Fibroblast of lung (primary cell): ENCODE results near the gene SLIT1.

Source experiments
- CTCF ChIP-seq, 2 donors: IDR thresholded peaks in 1 of 2; conservative IDR thresholded peaks in 1 of 2; 1 replicate in 1 of 2; 2 replicates in 1 of 2; pipeline ENCODE4 v1.5.1; 2011 to 2012; ENCODE audit warnings: low read length in 2 of 2, control low read depth in 1 of 2, inconsistent platforms in 1 of 2, low read depth in 1 of 2, mild to moderate bottlenecking in 1 of 2
- EZH2 ChIP-seq: IDR thresholded peaks from 2 replicates; pipeline ENCODE4 v1.5.1; 2012; ENCODE audit warnings: low read length, control low read depth, mild to moderate bottlenecking; ENCODE audit errors: missing control alignments

- TF ChIP-seq CTCF (conservative IDR thresholded peaks at IDR 0.05 in 1 of 2, IDR thresholded peaks at IDR 0.05 in 1 of 2; ENCODE audit: low read depth in 1 of 2, low read length in 2 of 2) (no peak), EZH2 (no peak)
Measured at GRCh38 chr10:97011397-97011796, 174.4 kb downstream of the SLIT1 start.
